HG02763 (cell line): ENCODE data around the gene PRDM7.
"Not testable (repeated sequence)": the region's sequence is repeated elsewhere in the genome, so short reads cannot be mapped to it uniquely, and the experiment has no call there.

Source experiments
- ATAC-seq: cut with Tn5 transposase; IDR thresholded peaks from one replicate; pipeline ENCODE4 v1.9.1; 2021; ENCODE audit warnings: mild to moderate bottlenecking, moderate library complexity; ENCODE audit not compliant: unreplicated experiment

PRDM7 gene

GRCh38 chr16:90077240-90077756 lies at the start of gene PRDM7:
Gene PRDM7, minus strand, starts transcription at chr16:90077331. Its CDS starts 1,421 bp downstream, at chr16:90075910.
- peak; percentile 96 for ATAC-seq

DNA sequence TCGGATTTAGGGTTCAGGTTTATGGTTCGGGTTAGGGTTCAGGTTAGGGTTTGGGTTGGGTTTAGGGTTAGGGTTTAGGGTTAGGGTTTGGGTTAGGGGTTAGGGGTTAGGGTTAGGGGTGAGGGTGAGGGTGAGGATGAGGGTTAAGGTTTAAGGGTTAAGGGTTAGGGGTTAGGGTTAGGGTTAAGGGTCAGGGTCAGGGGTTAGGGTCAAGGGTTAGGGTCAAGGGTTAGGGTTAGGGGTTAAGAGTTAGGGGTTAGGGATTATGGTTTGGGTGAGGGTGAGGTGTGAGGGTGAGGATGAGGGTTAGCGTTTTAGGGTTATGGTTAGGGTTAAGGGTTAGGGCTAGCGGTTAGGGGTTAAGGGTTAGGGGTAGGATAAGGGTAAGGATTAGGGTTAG lies 44.7 kb upstream of the PRDM7 start:
- not testable (repeated sequence) for ATAC-seq

DNA sequence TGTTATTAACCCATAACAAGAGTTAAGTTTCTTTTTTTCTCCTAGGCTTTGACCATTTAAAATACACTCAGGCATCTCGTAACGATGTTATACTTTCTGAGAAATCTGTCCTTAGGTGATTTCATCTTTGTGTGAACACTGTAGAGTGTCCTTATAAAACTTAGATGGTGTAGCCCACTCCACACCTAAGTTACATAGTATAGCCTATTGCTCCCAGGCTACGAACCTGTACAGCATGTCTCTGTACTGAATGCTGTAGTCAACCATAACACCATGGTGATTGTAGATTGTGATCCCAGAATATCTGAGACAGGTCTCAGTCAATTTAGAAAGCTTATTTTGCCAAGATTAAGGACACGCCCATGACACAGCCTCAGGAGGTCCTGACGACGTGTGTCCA lies 30.5 kb upstream of the PRDM7 start:
- ATAC-seq: not testable (repeated sequence)

DNA sequence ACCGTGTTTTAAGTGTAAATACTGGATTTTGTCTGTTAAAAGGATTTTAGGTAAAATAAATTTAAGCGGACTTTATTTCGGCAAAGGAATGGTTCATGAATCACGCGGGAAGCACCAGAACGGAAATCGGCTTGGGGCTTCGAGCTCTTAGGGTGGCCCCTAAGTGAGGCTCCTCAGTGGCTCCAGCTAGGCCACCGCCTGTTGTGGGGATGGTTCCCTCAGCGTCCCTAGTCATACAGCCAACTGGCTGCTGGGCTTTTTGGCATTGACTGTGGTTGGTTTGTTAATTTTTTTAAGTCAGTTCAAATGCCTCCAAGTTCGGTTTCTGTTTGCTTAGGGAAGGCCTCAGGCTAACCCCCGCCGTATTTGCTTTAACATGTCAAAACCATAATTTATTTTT lies 29.9 kb upstream of the PRDM7 start:
- ATAC-seq: not testable (repeated sequence)

GRCh38 chr16:90106271-90106670 lies 29.1 kb upstream of the PRDM7 start:
- ATAC-seq: not testable (repeated sequence)

- ATAC-seq: not testable (repeated sequence)
Measured at GRCh38 chr16:90104725-90105124, 27.6 kb upstream of the PRDM7 start.

GRCh38 chr16:90102086-90102884 lies 25.2 kb upstream of the PRDM7 start:
- ATAC-seq: not testable (repeated sequence)

GRCh38 chr16:90101332-90101731 lies 24.2 kb upstream of the PRDM7 start:
- ATAC-seq: not testable (repeated sequence)

GRCh38 chr16:90100790-90101189 lies 23.7 kb upstream of the PRDM7 start:
- not testable (repeated sequence) for ATAC-seq

DNA sequence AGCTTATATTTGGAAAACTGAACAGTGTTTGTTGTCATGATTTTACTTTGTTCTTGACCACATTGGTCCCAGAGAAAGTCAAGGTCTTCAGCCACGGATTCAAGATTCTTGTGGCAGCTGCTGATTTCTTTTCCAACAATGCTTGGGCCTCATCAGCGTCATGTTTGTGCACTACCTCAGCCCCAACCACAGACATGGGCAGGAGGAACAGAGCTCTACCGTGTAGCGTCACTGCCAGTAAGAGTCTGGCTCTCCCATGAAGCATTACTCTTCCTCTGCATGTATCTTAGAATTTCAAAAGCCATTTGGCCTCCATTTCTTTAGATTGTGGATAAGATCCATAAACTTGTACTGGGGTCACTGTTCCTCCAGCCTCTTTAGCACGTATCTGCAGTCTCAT lies 23.1 kb upstream of the PRDM7 start:
- ATAC-seq: not testable (repeated sequence)

DNA sequence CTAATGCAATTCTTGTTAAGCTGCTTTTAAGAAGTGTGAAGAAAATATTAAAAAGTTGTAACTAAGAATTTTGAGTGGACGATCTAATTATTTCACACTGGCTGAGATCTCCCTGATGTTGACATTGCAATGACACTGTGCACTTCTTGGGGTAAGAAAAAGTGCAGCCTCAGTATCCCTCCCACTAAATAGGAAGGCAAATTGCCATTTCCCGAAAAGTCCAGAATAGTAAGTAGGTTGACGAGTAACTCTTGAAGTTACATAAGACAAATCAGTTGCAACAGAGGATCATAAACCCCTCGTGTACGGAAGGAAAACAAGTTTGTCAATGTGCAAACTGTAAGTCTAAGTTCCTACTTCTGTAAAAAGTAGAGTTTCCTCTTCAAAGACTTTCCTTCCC lies 21.8 kb upstream of the PRDM7 start:
- ATAC-seq: not testable (repeated sequence)

GRCh38 chr16:90097010-90097684 lies 20.0 kb upstream of the PRDM7 start:
- not testable (repeated sequence) for ATAC-seq

DNA sequence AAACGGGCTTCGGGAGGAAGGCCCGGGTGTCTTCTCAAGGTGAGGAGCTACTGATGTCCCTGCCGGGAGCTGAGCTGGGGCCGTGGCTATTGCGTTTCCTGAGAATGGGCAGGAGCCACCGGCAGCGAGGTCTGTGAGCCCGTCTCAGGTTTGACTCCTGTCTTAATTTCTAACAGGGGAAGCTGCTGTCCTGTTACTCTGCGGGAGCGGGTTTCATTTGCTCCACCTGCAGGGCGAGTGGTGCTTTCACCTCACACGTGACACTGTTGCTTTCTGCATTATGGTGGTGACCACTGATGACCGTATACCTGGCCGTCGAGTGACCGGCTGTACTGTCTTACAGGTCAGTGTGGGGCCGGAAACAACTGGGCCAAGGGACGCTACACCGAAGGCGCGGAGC lies 17.7 kb upstream of the PRDM7 start:
- ATAC-seq: not testable (repeated sequence)

GRCh38 chr16:90094296-90094695 lies 17.2 kb upstream of the PRDM7 start:
- ATAC-seq: not testable (repeated sequence)

DNA sequence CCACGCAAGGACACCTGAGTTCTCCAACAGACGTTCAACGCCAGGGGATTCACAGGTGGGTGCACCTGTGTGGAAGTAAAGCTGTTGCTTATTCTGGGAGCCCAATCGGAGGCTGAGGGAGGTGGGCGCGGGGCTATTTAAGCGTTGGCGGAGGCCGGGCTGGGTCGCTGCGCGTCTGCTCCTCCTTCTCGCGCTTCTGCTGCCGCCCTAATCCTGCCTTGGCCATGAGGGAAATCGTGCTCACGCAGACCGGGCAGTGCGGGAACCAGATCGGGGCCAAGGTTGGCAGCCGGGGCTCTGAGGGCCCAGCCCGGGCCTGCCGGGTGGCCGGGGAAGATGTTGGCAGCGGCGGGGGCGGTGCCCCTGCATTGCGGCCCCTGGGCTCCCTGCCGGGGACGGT lies 16.7 kb upstream of the PRDM7 start:
- ATAC-seq: not testable (repeated sequence)

- not testable (repeated sequence) for ATAC-seq
Measured at GRCh38 chr16:90092781-90093180, 15.7 kb upstream of the PRDM7 start.

DNA sequence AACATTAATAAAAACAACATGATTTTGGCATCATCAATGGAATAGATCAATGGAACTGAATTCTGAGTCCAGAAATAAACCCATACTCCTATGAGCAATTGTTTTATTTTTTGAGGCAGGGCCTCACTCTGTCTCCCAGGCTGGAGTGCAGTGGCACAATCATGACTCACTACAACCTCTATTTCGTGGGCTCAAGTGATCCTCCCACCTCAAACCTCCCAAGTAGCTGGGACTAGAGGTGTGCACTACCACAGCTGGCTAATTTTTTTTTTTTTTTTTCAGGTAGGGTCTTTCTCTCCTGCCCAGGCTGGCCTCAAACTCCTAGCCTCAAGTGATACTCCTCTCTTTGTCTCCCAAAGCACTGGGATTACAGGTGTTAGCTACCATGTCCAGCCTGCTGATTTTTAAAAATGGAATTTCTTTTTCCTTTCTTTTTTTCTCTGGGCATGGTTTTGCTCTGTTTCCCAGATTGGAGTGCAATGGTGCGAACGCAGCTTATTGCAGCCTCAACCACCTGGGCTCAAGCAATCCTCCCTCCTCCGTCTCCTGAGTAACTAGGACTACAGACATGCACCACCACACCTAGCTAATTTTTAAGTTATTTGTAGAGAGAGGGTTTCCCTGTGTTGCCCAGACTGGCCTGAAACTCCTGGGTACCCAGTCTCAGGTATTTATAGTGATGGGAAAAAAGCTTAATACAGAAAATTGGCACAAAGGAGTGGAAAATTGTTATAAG lies 7.3 kb upstream of the PRDM7 start:
- ATAC-seq: no peak

GRCh38 chr16:90083139-90083538 lies 6.0 kb upstream of the PRDM7 start:
- ATAC-seq: no peak

DNA sequence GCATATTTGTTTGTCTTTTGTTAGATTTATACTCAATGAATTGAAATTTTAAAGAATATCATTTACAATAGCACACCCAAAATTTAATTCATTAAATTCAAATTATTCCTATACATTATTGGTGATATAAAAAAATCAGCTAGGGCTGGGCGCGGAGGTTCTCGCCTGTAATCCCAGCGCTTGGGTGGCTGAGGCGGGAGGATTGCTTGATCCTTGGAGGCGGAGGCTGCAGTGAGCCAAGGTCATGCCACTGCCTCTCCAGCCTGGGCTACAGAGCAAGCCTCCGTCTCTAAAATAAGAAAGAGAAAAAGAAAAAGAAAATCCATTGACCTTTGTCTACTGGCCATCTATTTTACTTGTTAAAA lies 4.5 kb upstream of the PRDM7 start:
- ATAC-seq: no peak

DNA sequence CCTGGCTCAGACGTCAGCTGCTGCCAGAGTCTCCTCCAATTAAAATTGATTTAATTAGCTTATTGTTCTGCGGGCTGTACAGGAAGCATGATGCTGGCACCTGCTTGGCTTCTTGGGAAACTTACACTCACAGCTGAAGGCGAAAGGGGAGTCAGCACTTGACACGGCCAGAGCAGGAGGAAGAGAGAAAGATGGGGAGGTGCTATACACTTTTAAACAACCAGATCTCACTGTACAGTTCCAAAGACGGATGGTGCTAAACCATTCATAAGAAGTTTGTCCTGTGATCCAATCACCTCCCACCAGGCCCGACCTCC lies 1.4 kb upstream of the PRDM7 start:
- ATAC-seq: no peak

DNA sequence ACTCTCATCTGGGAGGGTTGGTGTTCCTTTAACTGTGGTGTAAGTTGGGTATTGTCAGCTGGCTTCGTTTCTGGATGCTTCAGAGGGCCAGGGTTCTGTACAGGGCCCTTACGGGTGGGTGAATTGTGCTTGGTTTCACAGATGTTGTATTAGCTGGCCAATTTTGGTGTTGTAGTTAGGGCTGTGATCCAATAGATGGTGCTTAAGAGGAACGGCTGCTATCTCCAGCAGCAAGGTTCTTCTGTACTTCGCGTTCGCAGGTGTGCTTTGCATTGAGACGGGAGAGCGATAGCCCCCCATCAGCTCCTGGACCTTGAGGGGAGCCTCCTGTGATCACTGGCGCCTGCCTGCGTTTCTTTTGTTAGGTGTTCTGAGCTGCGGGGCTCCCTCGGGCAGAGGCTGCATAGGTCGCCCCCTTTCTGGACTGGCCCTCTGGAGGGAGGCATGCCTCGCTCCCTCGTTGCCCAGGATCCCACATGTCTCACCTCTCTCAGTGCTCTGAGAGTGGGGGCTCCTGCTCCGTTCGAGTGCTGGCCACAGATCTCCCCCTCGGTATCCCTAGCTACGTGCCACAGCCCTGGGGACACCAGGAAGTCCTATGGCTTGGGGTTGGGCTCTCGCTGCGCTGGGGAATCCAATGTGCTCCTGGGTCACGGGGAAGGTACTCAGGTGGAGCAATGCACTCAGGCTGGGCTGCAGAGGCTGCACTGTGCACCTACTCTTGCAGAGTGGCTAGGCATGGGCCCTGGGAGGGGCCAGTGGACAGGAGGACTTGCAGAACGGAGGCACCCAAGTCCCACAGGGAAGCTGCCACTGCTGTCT lies 837 bp upstream of the PRDM7 start:
- peak; percentile 25 for ATAC-seq
